GM12872 (cell line): ENCODE results near the gene CACNB2.
A peak's percentile ranks its signal among the peaks of the same experiment; 100 is the strongest.

Experiments
- CTCF ChIP-seq: IDR thresholded peaks from 3 replicates; pipeline ENCODE4 v1.5.1; 2011; ENCODE audit warnings: low read depth, mild to moderate bottlenecking, low read length, moderate library complexity; ENCODE audit not compliant: insufficient read depth

CACNB2 gene

GRCh38 chr10:18303851-18304801 is 163.9 kb downstream of the CACNB2 start:
- no peak for TF ChIP-seq CTCF

DNA sequence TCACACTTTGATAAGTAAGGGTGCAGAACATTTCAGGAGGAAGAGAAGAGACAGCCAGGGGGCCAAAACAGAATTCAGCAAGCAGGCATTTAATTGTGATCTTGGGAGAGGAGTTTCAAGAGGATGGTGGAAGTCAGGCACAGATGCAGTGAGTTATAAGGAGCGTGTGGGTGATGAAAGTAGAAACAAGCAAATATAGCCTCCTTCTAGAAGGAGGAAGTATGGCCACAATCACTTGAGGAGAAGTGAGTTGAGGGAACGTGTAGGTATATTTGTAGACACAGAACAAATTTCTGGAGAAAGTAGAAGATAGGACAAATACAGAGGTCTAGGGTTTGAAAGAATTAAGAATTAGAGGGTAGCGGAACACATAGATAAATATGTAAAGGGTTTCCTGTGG is 165.8 kb downstream of the CACNB2 start:
- TF ChIP-seq CTCF, result no peak

GRCh38 chr10:18308600-18308999 is 168.4 kb downstream of the CACNB2 start:
- TF ChIP-seq CTCF, result no peak

DNA sequence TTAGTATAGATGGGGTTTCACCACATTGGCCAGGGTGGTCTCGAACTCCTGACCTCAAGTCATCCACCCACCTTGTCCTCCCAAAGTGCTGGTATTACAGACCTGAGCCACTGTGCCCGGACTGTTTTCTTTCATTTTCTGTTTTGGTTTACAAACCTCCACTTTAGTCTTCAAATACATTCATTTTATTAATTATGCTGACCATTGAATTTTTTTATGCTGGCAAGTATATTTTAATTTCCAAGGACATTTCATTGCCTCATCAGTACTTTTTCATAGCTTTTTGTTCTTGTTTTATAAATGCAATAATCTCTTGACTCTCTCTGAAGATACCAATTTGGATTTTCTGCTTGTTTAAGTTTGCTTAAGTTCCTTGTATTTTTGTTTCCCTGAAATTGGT is 170.5 kb downstream of the CACNB2 start:
- no peak for TF ChIP-seq CTCF

DNA sequence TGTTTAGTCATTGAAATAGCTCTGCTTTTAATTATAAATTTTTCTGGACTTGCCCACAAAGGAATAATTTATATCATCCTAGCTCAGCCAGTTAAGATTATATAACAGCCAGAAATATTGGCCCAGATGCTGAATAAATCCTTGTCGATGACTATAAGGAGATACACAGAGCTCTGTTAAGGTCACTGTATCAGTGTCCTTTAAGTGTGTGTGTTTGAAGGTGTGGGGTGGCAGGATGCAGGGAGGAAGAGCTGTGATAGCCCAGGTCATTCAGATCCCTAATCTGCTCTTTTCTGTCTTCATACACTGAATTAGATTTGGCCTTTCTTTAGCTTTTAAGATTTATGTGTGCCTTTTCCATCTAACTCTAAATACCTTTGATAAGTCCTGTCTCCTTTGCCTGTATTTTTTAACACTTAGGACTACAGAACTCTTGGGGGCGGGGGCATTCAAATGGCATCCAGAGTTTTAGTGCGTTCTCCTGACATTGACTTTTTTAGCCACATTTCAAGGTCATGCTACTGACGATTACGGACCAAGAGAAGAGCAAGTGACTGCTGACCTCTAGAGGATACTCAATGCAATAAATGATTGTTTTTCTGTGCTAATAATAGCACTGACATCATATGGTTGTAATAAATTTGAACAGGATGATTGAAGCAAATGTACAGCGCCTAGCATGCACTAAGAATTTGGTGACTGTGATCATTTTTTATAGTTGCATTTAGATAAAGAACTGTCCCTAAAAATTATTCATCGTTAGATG is 172.3 kb downstream of the CACNB2 start:
- TF ChIP-seq CTCF, result peak; percentile 57; the same call in 2 of the 3 replicates

DNA sequence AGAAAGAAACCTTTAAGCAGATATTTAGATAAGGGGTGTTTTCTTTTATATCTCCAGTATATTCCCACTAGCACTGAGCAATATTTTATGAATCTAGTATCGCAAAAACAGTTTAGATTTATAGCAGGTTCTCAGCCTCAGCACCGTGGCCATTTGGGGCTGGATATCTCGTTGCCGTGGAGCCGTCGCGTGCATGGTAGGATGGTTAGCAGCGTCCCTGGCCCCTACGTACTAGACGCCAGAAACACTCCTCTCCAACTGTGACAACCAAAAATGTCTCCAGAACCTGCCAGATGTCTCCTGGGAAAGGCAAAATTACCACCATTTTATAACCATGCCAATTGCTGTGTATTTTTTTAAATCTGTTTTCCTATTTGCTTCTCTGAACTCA is 172.9 kb downstream of the CACNB2 start:
- no peak for TF ChIP-seq CTCF

DNA sequence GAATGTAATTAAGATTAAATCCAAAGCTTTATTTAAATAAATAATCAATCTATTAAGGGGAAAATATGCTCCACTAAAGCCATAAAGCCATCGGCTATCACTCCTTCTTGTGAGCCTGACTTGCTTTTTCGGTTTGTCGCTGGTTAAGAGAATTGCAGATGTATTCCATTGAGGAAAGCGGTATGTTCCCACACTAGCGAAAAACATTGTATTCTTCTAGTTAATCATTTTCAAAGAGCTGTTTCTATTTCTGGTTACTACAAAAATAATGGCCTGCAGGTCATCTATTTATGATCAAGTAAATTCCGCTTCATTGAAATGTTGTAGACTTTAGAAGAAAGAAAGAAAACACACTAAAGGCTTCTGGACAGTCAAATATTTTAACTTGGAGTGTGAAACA is 173.4 kb downstream of the CACNB2 start:
- TF ChIP-seq CTCF, result no peak
